SK-N-SH treated with all-trans-retinoic acid at 6 μM for 48 hours (cell line): ENCODE results near the gene HELZ.
"Not testable (repeated sequence)": the region's sequence is repeated elsewhere in the genome, so short reads cannot be mapped to it uniquely, and the experiment has no call there.

Source experiments
- ATAC-seq: fragments of 200-7000 bp; cut with Tn5 transposase; 3 replicates; pipeline ENCODE4 v1.9.1; 2020; ENCODE audit warnings: mild to moderate bottlenecking, moderate library complexity
- ARNTL ChIP-seq: fragments of 450-650 bp; formaldehyde crosslinking; IDR thresholded peaks from 2 replicates; pipeline ENCODE4 v1.5.0; 2020; ENCODE audit warnings: low read depth, mild to moderate bottlenecking, moderate library complexity, borderline replicate concordance
- BACH2 ChIP-seq: fragments of 250-450 bp; sonication (Bioruptor Pico); IDR thresholded peaks from 2 replicates; pipeline ENCODE4 v1.9.0; 2021; ENCODE audit warnings: mild to moderate bottlenecking, borderline replicate concordance
- CREB5 ChIP-seq: fragments of 250-450 bp; sonication (Bioruptor Pico); IDR thresholded peaks from 2 replicates; pipeline ENCODE4 v1.5.1; 2020; ENCODE audit warnings: low read depth, mild to moderate bottlenecking, moderate library complexity
- CSDC2 ChIP-seq: fragments of 250-450 bp; sonication (Bioruptor Pico); IDR thresholded peaks from 2 replicates; pipeline ENCODE4 v1.5.0; 2020; ENCODE audit warnings: mild to moderate bottlenecking, moderate library complexity
- CSRNP3 ChIP-seq: fragments of 250-450 bp; sonication (Bioruptor Pico); IDR thresholded peaks from 2 replicates; pipeline ENCODE4 v1.5.1; 2021; ENCODE audit warnings: mild to moderate bottlenecking, moderate library complexity
- ESRRG ChIP-seq: fragments of 250-450 bp; sonication (Bioruptor Pico); IDR thresholded peaks from 2 replicates; pipeline ENCODE4 v1.6.1; 2021; ENCODE audit warnings: mild to moderate bottlenecking
- GLIS3 ChIP-seq: fragments of 250-450 bp; sonication (Bioruptor Pico); IDR thresholded peaks from 2 replicates; pipeline ENCODE4 v1.5.0; 2020; ENCODE audit warnings: mild to moderate bottlenecking, moderate library complexity
- ISL1 ChIP-seq: fragments of 250-450 bp; sonication (Bioruptor Pico); IDR thresholded peaks from 2 replicates; pipeline ENCODE4 v2.1.2; 2022; ENCODE audit warnings: mild to moderate bottlenecking, moderate library complexity
- OSR1 ChIP-seq: fragments of 250-450 bp; sonication (Bioruptor Pico); IDR thresholded peaks from 2 replicates; pipeline ENCODE4 v1.8.0; 2022; ENCODE audit warnings: moderate library complexity, mild to moderate bottlenecking, inconsistent platforms
- PATZ1 ChIP-seq: fragments of 250-450 bp; sonication (Bioruptor Pico); IDR thresholded peaks from 2 replicates; pipeline ENCODE4 v1.8.0; 2020; ENCODE audit warnings: mild to moderate bottlenecking, moderate library complexity, borderline replicate concordance
- PPARA ChIP-seq: fragments of 250-450 bp; sonication (Bioruptor Pico); IDR thresholded peaks from 2 replicates; pipeline ENCODE4 v1.5.0; 2020; ENCODE audit warnings: mild to moderate bottlenecking, borderline replicate concordance
- RARB ChIP-seq: fragments of 250-450 bp; sonication (Bioruptor Pico); IDR thresholded peaks from 2 replicates; pipeline ENCODE4 v1.8.0; 2021; ENCODE audit warnings: mild to moderate bottlenecking, moderate library complexity
- SNAI2 ChIP-seq: fragments of 250-450 bp; sonication (Bioruptor Pico); IDR thresholded peaks from 2 replicates; pipeline ENCODE4 v1.5.0; 2020; ENCODE audit warnings: mild to moderate bottlenecking, moderate library complexity
- TCF4 ChIP-seq: fragments of 250-450 bp; sonication (Bioruptor Pico); IDR thresholded peaks from 2 replicates; pipeline ENCODE4 v1.8.0; 2021; ENCODE audit warnings: mild to moderate bottlenecking, moderate library complexity, borderline replicate concordance
- TOX ChIP-seq: fragments of 250-450 bp; sonication (Bioruptor Pico); IDR thresholded peaks from 2 replicates; pipeline ENCODE4 v1.8.0; 2021; ENCODE audit warnings: mild to moderate bottlenecking, moderate library complexity, borderline replicate concordance
- TSHZ2 ChIP-seq: fragments of 250-450 bp; sonication (Bioruptor Pico); IDR thresholded peaks from 2 replicates; pipeline ENCODE4 v1.5.0; 2020; ENCODE audit warnings: mild to moderate bottlenecking, moderate library complexity
- ZC3H10 ChIP-seq: fragments of 250-450 bp; sonication (Bioruptor Pico); IDR thresholded peaks from 2 replicates; pipeline ENCODE4 v1.5.1; 2021; ENCODE audit warnings: mild to moderate bottlenecking, moderate library complexity
- ZFP3 ChIP-seq: fragments of 250-450 bp; sonication (Bioruptor Pico); IDR thresholded peaks from 2 replicates; pipeline ENCODE4 v1.5.0; 2020; ENCODE audit warnings: mild to moderate bottlenecking, moderate library complexity
- ZFP30 ChIP-seq: fragments of 450-650 bp; formaldehyde crosslinking; IDR thresholded peaks from 2 replicates; pipeline ENCODE4 v1.5.0; 2022; ENCODE audit warnings: mild to moderate bottlenecking, moderate library complexity
- ZNF565 ChIP-seq: fragments of 450-650 bp; formaldehyde crosslinking; conservative IDR thresholded peaks from 2 replicates; pipeline ENCODE4 v1.5.0; 2020; ENCODE audit warnings: low read depth, mild to moderate bottlenecking, moderate library complexity
- ZNF70 ChIP-seq: fragments of 450-650 bp; formaldehyde crosslinking; IDR thresholded peaks from 2 replicates; pipeline ENCODE4 v1.5.0; 2020; ENCODE audit warnings: mild to moderate bottlenecking, moderate library complexity
- ZNF8 ChIP-seq: fragments of 450-650 bp; formaldehyde crosslinking; IDR thresholded peaks from 2 replicates; pipeline ENCODE4 v1.5.0; 2020; ENCODE audit warnings: mild to moderate bottlenecking, moderate library complexity

Gene HELZ

GRCh38 chr17:67290711-67291291, 45.8 kb upstream of the HELZ start:
- ATAC-seq, result no peak
- TF ChIP-seq ZFP30 (CRISPR knock-in tag) (no peak), GLIS3 (CRISPR knock-in tag) (no peak), CSRNP3 (CRISPR knock-in tag) (no peak), TOX (CRISPR knock-in tag) (no peak), ZNF70 (CRISPR knock-in tag) (no peak), SNAI2 (CRISPR knock-in tag) (no peak), ZNF565 (no peak), ZNF8 (no peak), CREB5 (CRISPR knock-in tag) (no peak), RARB (CRISPR knock-in tag) (no peak), CSDC2 (CRISPR knock-in tag) (no peak), TCF4 (no peak)

- no peak for ATAC-seq
- TF ChIP-seq CSDC2 (CRISPR knock-in tag), result no peak
- TF ChIP-seq ARNTL (CRISPR knock-in tag), result no peak
- no peak for TF ChIP-seq ZFP3 (CRISPR knock-in tag)
- TF ChIP-seq ZC3H10 (CRISPR knock-in tag), result no peak
- no peak for TF ChIP-seq PATZ1 (CRISPR knock-in tag)
- TF ChIP-seq OSR1 (CRISPR knock-in tag), result no peak
- TF ChIP-seq PPARA, result no peak
- no peak for TF ChIP-seq TOX (CRISPR knock-in tag)
- TF ChIP-seq ESRRG (CRISPR knock-in tag), result no peak
- no peak for TF ChIP-seq TCF4
- no peak for TF ChIP-seq CSRNP3 (CRISPR knock-in tag)
- no peak for TF ChIP-seq SNAI2 (CRISPR knock-in tag)
- no peak for TF ChIP-seq ISL1 (CRISPR knock-in tag)
These were observed 45.2 kb upstream of the HELZ start for GRCh38 chr17:67290244-67290643.

- TF ChIP-seq ARNTL (CRISPR knock-in tag) (no peak), TSHZ2 (CRISPR knock-in tag) (no peak), TCF4 (no peak), BACH2 (CRISPR knock-in tag) (no peak), ISL1 (CRISPR knock-in tag) (no peak), ZC3H10 (CRISPR knock-in tag) (no peak), ZNF8 (no peak)
- ATAC-seq, result no peak; the same call in 2 of the 3 replicates
These were observed 44.3 kb upstream of the HELZ start for GRCh38 chr17:67289181-67289876.

- ATAC-seq, result not testable (repeated sequence)
These were observed 41.8 kb upstream of the HELZ start for GRCh38 chr17:67286826-67287225.
